HG02970 (cell line): Measurements from ENCODE around the gene MARK4.

ENCODE experiments used
- ATAC-seq: cut with Tn5 transposase; IDR thresholded peaks from one replicate; pipeline ENCODE4 v1.9.1; 2021; ENCODE audit warnings: mild to moderate bottlenecking, moderate library complexity, moderate number of reproducible peaks; ENCODE audit not compliant: unreplicated experiment, low FRiP score

The MARK4 gene

GRCh38 chr19:45352471-45352870 lies 101.4 kb downstream of the MARK4 start:
- ATAC-seq, result no peak

- ATAC-seq, result no peak
These were observed 102.1 kb downstream of the MARK4 start for GRCh38 chr19:45352914-45353796.

- no peak for ATAC-seq
These were observed 103.3 kb downstream of the MARK4 start for GRCh38 chr19:45354241-45354842.
